GM18520 (cell line): ENCODE measurements around the gene TARBP1.

Source experiments
- ATAC-seq: cut with Tn5 transposase; IDR thresholded peaks from one replicate; pipeline ENCODE4 v1.9.1; 2021; ENCODE audit not compliant: unreplicated experiment

TARBP1 gene

DNA sequence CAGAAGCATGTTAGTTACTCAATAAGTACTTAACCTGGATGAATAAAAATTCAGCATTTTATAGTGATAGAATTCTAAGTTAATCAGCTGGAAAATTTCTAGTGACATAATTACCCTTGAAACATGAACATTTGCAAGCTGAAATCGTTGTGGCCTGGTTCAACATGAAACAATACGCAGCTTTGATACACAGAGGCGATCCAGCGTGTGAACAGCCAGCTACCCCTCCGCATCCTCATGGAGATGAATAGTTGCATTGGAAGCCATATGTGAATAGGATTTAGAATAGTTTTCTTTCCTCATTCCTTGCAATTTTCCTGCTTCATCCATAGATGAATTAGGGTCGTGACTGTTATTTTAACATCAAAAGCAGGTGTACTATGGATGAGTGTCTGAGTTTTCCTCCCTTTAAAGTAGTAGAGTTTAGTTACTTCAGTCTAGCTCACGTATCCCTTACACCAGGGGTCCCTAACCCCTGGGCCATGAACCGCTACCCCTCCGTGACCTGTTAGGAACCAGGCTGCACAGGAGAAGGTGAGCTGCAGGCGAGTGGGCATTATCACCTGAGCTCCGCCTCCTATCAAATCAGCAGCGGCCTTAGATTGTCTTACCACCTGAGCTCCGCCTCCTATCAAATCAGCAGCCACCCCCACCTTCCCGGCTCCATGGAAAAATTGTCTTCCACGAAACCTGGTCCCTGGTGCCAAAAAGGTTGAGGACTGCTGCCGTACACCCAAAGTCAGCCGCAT, 6.2 kb upstream of the TARBP1 start:
- ATAC-seq = no peak

DNA sequence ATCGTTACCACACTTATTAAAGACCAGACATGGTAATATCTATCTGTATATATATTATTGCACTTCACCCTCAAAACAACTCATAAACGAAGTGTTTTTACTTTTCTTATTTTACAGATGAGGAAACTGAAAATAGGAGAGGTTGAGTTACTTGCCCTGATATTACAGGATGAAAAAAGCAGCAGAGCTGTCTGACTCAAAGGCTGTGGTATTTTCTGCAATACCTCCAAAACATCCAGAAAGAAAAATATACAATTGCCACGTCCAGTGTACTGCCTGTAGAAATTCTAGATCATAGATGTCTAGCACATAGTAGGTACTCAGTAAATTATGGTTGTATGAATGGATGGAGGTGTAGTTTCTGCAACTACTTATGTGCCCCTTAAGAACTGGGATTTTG, 5.2 kb upstream of the TARBP1 start:
- ATAC-seq = no peak

DNA sequence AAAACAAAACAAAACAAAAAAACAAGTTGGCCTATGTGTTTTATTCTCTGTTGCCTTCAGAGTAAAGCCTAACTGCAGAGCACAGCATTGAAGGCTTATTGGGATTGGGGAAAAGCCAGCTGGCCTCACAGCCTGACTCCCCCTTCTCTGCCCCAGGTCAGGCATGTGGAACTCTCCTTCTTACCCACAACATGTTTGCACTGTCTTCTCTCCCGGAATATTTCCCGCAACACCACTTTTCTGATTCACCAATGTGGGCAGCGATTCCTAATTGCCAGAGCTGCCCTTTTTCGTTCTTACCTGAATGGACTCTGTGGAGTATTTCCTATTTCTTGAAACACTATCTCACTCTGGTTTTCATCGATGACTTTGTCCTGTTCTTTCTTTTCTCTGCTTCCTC, 2.8 kb upstream of the TARBP1 start:
- ATAC-seq = no peak

DNA sequence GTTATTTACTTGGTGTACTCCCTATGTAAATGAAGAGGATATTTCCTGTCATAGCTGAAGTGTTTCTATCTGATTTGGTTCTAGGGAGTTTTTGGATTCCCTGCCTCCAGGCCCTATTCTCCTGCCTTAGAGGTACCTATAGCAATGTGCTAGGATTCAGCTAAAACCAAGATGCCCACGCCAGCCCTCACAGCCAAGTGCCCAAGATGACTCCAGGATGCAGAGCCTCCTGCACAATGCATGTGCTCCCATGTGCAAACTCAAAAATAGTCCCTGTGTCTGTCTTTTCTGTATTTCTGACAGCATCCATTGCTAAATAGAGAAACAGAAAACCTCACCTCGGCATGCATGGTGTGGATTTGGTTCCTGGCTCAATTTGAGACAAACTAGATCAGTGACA, 887 bp upstream of the TARBP1 start:
- ATAC-seq = no peak

DNA sequence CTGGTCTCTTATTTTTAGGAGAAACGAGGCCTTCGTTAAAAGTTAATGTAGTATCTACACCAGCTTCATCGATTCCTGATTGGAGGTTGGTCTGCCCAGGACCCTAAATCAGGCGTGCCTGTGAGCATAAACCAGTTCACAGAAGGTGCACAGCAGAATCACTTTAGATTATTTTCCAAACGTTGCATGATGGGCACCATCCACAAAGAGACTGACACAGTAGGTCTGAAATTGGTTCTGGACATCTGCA, 256 bp upstream of the TARBP1 start:
- ATAC-seq = no peak

DNA sequence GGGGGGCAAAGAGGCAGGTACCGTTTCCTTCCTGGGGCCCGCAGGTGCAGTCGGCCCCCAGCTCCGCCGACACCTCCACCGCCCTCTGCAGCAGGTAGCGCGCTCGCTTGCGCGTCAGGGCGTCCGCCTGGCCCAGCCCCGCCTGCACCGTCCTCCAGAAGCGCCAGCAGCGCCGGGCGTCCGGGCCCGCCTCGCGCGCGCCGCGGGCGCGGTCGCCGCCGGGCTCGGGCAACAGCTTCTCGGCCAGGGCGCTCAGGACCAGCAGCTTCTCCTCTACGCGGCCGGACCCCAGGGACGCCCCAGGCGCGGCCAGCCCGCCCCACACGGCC, 863 bp downstream of the TARBP1 start:
- peak; percentile 31 for ATAC-seq

DNA sequence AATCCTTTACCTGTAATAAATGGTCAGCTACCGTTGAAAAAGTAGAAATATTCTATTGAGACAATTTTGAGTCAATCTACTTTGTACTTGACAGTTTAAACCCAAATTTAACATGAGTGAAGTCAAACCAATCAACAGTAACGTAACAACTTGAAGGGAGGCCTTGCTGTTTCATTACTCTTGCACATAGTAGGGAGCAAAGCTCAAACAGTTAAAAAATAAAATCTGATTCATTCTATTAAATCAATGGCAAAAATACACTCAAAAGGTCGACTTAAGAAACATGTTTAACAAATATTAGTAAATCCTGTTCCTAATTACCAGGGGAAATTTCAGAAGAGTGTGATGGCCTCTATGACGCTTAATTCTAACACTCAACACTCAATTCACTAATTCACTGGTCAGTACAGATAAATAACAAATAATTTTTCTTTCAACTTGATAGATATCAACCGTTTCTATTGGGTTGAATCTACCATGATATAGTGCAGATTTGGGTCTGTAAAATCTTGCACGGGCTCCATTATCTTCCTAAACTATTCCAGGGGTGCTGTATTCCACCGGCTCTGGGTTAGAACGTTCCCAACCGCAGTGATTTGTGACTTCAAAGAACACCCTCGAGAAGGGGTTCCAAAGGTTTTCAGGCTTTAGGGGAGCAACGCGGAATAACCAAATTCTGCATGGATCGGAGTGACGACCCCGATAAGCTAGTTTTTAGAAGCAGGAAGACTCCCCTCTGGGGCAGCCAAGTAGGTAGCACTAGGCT, 1.4 kb downstream of the TARBP1 start:
- no peak for ATAC-seq

DNA sequence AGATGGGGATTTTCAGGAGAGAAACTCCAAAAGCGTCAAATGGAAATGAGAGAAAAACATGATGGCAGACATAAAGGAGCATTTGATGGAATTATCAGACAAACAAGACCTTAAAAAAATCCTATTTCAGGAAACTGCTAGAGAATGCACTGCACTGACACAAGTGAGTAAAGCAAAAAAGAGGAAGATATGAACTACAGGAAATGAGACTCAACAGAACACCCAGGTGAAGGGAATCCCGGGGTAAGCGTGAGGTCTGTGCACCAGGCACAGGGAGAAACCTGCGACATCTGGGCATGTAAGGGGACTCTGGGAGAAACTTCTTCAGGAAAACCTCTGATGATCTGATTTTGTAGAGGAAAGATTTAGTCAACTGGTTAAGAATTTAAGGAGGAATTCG, 2.8 kb downstream of the TARBP1 start:
- ATAC-seq = no peak

DNA sequence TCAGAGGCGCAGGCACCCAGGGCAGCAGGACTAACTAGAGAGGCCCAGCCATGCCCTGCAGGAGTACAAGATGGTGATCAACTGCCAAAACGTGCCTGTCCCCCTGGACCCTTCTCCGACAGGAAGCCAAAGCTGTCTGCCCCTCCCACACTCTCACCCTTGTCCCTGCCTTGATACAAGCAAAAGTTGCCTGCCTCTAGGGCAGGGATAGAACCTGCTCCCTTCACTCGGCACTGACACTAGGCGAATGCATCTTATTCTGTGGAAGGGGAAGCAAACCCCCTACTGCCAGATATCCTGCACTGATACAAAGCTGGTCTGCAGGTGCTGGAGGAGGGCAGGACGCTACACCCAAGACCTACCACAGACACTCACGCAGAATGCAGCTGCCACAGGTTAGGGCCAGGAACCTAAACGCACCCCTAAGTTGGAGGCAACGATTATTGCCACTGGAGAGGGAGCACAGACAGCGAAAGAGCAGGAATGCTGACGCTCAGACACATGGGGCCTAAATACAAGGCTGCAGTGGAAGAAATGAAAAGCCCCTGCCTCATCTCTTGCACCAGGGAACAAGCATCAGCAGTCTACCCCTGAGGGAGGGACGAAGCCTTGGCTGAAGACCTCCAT, 3.7 kb downstream of the TARBP1 start:
- no peak for ATAC-seq

DNA sequence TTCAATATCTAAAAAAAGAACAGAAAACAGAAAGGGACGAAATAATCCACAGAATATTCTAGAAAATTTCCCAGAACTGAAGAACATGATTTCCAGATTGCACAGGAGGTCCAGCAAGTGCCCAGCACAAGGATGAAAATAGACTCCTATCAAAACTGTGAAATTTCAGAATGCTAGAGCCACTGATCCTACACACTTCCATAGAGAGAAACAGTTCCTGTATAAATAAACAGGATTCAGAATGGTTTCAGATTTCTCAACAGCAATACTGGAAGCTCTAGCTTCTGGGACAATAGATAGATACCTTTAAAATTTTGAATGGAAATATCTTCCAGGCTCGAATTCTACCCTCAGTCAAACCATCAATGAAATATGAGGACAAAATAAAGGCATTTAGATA, 4.6 kb downstream of the TARBP1 start:
- no peak for ATAC-seq

DNA sequence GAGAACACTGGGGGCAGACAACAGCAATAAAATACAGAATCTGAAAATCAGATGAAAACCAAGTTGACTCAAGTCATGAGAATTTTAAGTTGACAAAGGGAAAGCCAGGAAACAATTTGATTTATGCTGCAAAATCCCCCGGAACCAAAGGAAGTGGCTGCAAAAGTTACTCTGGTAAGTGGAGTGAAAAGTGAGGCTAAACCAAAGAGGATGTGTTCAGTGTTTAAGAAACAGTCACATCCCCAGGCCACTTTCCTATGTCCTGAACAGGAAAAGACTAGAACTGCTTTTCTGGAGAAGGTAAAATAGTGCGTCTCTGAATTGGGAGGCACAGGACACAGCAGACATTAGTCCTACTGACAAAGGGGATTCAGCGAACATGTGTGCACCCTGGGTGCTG, 5.9 kb downstream of the TARBP1 start:
- ATAC-seq = no peak

DNA sequence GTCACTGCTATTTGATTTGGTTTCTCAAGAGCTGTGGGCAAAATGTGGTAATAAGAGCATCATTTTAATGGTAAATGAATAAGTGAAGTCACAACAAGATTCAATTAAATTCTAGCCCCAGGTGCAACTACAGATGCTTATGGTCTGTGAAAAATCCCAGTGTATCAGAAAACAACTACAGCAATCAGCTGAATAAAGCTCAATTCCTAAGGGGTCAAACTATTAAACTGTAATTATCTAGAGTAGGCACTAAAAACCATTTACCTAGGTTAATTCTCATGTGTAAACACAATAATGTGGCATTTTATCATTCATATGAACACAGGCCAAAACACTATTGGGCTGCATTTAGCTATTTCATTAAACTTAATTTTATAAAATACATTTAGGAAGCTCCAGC, 9.6 kb downstream of the TARBP1 start:
- no peak for ATAC-seq

DNA sequence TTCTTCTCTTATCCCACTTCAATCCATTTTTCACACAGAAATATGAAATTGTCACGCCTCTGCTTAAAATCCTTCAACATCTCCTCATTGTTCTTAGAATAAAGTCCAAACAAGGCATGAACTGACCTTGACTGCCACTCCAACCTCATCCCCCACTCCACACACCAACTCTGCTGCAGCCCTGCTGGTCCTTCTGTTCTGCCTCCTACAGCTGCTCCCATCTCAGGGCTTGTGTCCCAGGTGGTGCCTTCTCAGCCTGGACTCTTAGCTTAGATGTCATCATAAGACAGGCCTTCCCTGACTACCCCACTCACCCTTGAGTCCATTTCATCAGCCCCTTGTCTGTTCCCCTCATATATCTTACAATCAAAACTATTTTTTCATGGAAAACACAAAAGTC, 10.4 kb downstream of the TARBP1 start:
- no peak for ATAC-seq

DNA sequence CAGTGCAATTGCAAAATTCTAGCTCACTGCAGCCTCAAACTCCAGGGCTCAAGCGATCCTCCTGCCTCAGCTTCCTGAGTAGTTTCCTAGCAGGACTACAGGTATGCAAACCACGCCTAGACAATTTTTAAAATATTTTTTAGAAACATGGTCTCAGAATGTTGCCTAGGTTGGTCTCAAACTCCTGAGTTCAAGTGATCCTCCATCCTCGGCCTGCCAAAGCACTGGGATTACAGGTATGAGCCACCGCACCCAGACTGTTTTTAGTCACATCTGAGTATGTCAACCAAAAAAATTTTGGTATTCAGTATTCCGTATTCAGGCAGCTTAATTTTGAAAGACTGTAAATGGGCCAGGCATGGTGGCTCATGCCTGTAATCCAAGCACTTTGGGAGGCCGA, 11.2 kb downstream of the TARBP1 start:
- ATAC-seq = no peak

DNA sequence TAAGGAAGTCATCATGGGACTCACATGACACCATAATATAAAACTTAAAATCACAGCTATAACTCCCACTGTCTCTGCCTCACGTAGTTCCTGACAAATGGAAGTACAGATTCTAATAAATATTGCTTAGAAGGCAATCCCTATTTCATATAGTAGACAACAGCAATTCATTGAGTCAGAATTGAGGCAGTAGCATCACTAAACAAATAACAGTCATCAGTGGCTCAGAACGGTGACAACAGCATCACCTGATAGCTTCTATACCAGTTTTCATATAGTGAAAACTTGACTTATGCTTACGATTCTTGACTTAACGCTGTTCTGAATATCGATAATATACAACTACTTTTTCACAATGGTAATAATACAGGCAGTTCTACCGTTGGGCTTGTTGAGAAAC, 12.0 kb downstream of the TARBP1 start:
- no peak for ATAC-seq

DNA sequence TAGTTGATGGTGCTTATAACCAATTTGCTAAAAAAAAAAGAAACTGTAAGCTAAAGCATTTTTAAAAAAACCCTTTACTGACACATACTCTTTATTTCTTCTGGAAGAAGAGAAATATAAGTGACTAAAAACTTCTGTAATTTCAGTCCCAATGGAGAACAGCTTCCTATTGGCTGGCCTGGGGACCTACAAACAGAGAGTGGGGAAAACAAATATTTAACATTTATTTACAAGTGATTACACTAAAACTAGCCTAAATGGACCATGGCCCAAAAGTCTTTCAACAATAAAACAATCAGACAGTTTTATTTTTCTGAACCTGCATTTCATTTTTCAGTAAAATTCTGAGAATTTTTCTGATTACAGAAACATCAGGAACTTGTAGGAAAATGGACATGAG, 15.2 kb downstream of the TARBP1 start:
- no peak for ATAC-seq

DNA sequence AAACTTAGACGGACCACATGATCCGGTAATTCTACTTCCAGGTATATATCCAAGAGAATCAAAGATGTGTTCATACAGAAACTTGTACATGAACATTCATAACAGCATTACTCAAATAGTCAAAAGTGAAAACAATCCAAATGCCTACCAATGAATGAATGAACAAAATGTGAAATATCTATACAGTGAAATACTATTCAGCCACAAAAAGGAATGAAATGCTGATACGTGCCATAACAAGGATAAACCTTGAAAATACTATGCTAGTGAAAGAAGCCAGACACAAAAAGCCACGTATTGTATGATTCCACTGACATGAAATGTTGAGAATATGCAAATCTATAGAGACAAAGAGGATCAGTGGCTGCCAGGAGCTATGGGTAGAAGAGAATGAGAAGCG, 18.3 kb downstream of the TARBP1 start:
- ATAC-seq = no peak

DNA sequence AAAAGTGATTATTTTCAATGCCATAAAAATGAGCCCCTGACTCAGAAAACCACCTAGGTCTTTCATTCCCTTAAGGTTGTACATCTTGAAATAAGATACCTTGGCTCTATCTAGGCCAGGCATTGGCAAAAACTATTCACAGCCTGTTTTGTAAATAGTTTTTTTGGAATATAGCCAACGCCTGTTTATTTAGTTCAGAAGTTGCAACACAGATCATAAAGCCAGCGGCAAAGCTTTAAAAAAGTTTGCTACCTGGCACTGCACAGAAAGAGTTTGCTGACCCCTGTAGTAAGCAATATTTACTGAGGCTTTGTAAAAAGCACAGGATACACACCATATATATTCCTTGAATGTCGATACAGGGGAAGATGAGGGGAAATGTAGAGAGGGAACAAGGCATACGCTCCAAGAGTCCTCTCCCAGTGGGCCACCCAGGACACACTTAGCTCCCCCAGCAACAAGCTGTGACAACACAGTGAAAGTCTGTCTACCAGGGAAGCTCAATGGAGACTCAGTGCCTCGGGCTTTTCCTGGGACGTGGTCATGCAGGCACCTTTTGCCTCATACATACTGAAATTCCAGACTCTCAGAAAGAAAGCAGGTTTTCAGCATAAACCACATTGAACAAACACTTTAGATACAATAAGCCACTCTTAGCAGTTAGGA, 20.5 kb downstream of the TARBP1 start:
- no peak for ATAC-seq

DNA sequence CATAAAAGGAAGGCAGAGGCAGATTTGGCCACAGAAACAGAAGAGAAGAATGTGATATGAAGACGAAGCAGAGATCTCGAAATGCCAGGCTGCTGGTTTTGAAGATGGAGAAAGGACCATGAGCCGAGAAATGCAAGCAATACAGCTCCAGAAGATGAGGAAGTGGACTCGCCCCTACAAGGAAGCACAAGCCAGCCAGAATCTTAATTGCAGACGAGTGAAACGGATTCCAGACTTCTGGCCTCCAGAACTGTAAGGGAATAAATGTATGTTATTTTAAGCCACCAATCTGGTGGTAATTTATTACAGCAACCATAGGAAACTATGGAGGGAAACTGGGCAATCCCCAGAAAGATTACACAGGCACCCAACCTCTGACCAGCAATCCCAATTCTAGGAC, 24.1 kb downstream of the TARBP1 start:
- ATAC-seq = no peak

DNA sequence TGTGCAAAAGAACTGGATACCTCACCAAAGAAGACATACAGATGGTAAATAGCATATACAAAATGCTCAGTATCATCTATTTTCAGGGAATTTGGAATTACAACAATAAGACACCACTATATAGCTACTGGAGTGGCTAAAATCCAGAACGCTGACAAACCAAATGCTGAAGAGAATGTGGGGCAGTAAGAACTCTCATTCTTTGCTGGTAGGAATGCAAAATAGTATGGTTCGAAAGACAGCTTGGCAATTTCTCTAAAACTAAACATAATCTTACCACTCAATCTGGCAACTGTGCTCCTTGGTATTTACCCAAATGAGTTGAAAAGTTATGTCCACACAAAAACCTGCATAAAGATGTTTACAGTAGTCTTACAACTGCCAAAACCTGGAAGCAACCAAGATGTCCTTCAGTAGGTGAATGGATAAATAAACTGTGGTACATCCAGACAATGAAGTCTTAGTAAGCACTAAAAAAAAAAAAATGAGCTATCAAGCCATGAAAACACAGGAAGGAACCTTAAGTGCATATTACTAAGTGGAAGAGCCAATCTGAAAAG, 26.5 kb downstream of the TARBP1 start:
- ATAC-seq = no peak

DNA sequence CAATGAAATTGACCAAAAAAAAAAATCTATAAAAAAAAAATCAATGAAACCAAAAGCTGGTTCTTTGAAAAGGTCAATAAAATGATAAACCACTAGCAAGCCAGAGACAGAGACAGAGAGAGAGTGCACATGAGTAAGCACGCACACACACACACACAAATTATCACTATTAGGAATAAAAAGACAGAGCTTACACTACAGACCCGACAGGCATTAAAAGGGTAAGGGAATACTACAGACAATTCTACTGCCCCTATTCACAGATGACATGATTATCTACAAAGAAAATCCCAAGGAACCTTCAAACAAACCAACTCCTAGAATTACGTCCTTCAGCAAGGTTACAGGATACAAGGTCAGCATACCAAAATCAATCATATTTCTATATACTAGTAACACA, 38.6 kb downstream of the TARBP1 start:
- no peak for ATAC-seq

DNA sequence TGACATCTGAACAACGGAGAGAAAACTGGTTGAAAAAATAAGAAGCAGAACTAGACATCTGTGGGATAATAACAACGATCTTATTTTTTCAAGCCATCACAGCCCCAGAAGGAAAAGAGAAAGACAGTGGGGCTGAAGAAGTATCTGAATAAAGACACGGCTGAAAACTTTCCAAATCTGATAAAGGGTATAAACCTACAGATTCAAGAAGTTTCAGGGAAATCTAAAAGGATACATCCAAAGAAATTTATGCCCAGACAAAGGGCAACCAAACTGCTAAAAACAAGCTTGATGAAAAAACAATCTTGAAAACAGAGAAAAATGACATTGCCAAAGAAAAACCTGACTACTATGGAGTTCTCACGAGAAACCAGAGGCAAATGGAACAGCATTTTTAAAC, 40.4 kb downstream of the TARBP1 start:
- no peak for ATAC-seq
